PFSK-1 (cell line): Measurements from ENCODE around the gene HIP1.

Experiments
- POLR2AphosphoS5 ChIP-seq: IDR thresholded peaks from 2 replicates; pipeline ENCODE4 v1.6.1; 2012; ENCODE audit warnings: low read depth, mild to moderate bottlenecking, control low read depth, low read length, moderate library complexity
- SIN3A ChIP-seq: IDR thresholded peaks from 2 replicates; pipeline ENCODE4 v1.6.1; 2012; ENCODE audit warnings: mild to moderate bottlenecking, low read length, moderate library complexity, borderline replicate concordance; ENCODE audit not compliant: insufficient read depth
- TAF1 ChIP-seq: IDR thresholded peaks from 2 replicates; pipeline ENCODE4 v1.6.1; 2012; ENCODE audit warnings: low read length, control low read depth, borderline replicate concordance; ENCODE audit not compliant: insufficient read depth
- TF ChIP-seq, protein P1 (sequence below), 2 experiments: IDR thresholded peaks; 2 replicates each; pipeline versions ENCODE4 v1.6.1 to v1.8.0; 2011 to 2012; ENCODE audit warnings: low read depth in 2 of 2, low read length in 2 of 2, control low read depth in 1 of 2, inconsistent platforms in 1 of 2, mild to moderate bottlenecking in 1 of 2, moderate library complexity in 1 of 2; ENCODE audit not compliant: insufficient read depth in 1 of 2

GRCh38 chr7:75686551-75686950, 52.2 kb downstream of the HIP1 start:
- TF ChIP-seq TAF1 (no peak), POLR2AphosphoS5 (no peak), SIN3A (no peak)
- TF ChIP-seq, protein P1, sequence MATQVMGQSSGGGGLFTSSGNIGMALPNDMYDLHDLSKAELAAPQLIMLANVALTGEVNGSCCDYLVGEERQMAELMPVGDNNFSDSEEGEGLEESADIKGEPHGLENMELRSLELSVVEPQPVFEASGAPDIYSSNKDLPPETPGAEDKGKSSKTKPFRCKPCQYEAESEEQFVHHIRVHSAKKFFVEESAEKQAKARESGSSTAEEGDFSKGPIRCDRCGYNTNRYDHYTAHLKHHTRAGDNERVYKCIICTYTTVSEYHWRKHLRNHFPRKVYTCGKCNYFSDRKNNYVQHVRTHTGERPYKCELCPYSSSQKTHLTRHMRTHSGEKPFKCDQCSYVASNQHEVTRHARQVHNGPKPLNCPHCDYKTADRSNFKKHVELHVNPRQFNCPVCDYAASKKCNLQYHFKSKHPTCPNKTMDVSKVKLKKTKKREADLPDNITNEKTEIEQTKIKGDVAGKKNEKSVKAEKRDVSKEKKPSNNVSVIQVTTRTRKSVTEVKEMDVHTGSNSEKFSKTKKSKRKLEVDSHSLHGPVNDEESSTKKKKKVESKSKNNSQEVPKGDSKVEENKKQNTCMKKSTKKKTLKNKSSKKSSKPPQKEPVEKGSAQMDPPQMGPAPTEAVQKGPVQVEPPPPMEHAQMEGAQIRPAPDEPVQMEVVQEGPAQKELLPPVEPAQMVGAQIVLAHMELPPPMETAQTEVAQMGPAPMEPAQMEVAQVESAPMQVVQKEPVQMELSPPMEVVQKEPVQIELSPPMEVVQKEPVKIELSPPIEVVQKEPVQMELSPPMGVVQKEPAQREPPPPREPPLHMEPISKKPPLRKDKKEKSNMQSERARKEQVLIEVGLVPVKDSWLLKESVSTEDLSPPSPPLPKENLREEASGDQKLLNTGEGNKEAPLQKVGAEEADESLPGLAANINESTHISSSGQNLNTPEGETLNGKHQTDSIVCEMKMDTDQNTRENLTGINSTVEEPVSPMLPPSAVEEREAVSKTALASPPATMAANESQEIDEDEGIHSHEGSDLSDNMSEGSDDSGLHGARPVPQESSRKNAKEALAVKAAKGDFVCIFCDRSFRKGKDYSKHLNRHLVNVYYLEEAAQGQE (IDR thresholded peaks at IDR 0.05; ENCODE audit: insufficient read depth in 1 of 2, low read depth in 2 of 2, low read length in 2 of 2): no peak
